GM19452 (cell line): ENCODE results near the gene COPE.
"Not testable (repeated sequence)": the region's sequence is repeated elsewhere in the genome, so short reads cannot be mapped to it uniquely, and the experiment has no call there.

Source experiments
- ATAC-seq: cut with Tn5 transposase; IDR thresholded peaks from one replicate; pipeline ENCODE4 v1.9.1; 2021; ENCODE audit not compliant: unreplicated experiment

The COPE gene

GRCh38 chr19:18940769-18941627 is 21.8 kb upstream of the COPE start, which contains the start of gene HOMER3:
TSS of gene HOMER3 (minus strand) at chr19:18941217. CDS start at chr19:18938982, 2,235 bp downstream.
- no peak for ATAC-seq

- ATAC-seq: no peak
Observed at GRCh38 chr19:18939922-18940768, 21.0 kb upstream of the COPE start.

GRCh38 chr19:18939163-18939562 is 20.0 kb upstream of the COPE start:
- ATAC-seq: no peak

GRCh38 chr19:18933297-18933696 is 14.1 kb upstream of the COPE start:
- ATAC-seq: no peak

GRCh38 chr19:18932216-18932841 is 13.1 kb upstream of the COPE start:
- ATAC-seq: no peak

GRCh38 chr19:18931316-18932162 is 12.4 kb upstream of the COPE start:
- no peak for ATAC-seq

- ATAC-seq: no peak
Observed at GRCh38 chr19:18929311-18929710, 10.1 kb upstream of the COPE start.

- ATAC-seq: no peak
Observed at GRCh38 chr19:18928018-18928805, 9.0 kb upstream of the COPE start.

GRCh38 chr19:18924684-18925213 is 5.6 kb upstream of the COPE start:
- no peak for ATAC-seq

- ATAC-seq: no peak
Observed at GRCh38 chr19:18922228-18922985, 3.2 kb upstream of the COPE start.

- ATAC-seq: no peak
Observed at GRCh38 chr19:18921593-18921992, 2.4 kb upstream of the COPE start.

- ATAC-seq: no peak
Observed at GRCh38 chr19:18920400-18920799, 1.2 kb upstream of the COPE start.

GRCh38 chr19:18919900-18920214 is 670 bp upstream of the COPE start:
- no peak for ATAC-seq

GRCh38 chr19:18917593-18917992 is 1.6 kb downstream of the COPE start:
- ATAC-seq: not testable (repeated sequence)

GRCh38 chr19:18915639-18916038 is 3.5 kb downstream of the COPE start:
- no peak for ATAC-seq

GRCh38 chr19:18913466-18913865 is 5.7 kb downstream of the COPE start:
- ATAC-seq: no peak

- ATAC-seq: no peak
Observed at GRCh38 chr19:18912933-18913332, 6.3 kb downstream of the COPE start.

- no peak for ATAC-seq
Observed at GRCh38 chr19:18910801-18911436, 8.3 kb downstream of the COPE start.
